GM12878 (cell line): Measurements from ENCODE around the gene USP15. TPM values are rescaled to one million over a fixed set of nuclear protein-coding genes. Genes with fewer than 3 reads are reported as not detected.

Source experiments
- ATAC-seq: fragments of 200-7000 bp; cut with Tn5 transposase; 3 replicates; pipeline ENCODE4 v1.9.1; 2020; ENCODE audit warnings: mild to moderate bottlenecking, moderate library complexity
- BruUV-seq: library from RNA; stranded (reverse); fragments of 400-500 nt; replicated peaks from 2 replicates; lab custom pipeline; 2021; lab: Mats Ljungman, UMichigan
- CTCF ChIA-PET: fragments of 300-600 bp; sonication (Branson Sonifier 250); formaldehyde crosslinking; extraction: SDS; loops from one replicate; lab custom pipeline; 2021; ENCODE audit warnings: inconsistent platforms; lab: Yijun Ruan, JAX
- POLR2A ChIA-PET: fragments of 350-600 bp; formaldehyde crosslinking; extraction: SDS; loops from one replicate; lab custom pipeline; 2021; ENCODE audit warnings: inconsistent platforms; lab: Charles Lee
- RAD21 ChIA-PET: fragments of 300-600 bp; sonication (Branson Sonifier 250); formaldehyde crosslinking; loops from one replicate; lab custom pipeline; 2023; ENCODE audit warnings: antibody characterized with exemption; ENCODE audit not compliant: unreplicated experiment; lab: Charles Lee
- SMC1A ChIA-PET: fragments of 300-600 bp; sonication (Branson Sonifier 250); formaldehyde crosslinking; loops from one replicate; lab custom pipeline; 2023; ENCODE audit not compliant: unreplicated experiment, uncharacterized antibody; lab: Charles Lee
- DNase-seq: peaks from one replicate; pipeline ENCODE4 v3.0.0-alpha.2; 2011; ENCODE audit warnings: low read depth, low spot score
- FAIRE-seq: peaks from 3 replicates; lab custom pipeline; 2011; peaks lifted over from hg19 to GRCh38; lab: Jason Lieb, UNC
- H2AFZ ChIP-seq: 2 replicates; pipeline ENCODE4 v1.6.0; 2011; ENCODE audit warnings: low read depth, low read length, control low read depth; ENCODE audit not compliant: control insufficient read depth
- H3K27ac ChIP-seq: 2 replicates; pipeline ENCODE4 v1.5.1; 2011; ENCODE audit warnings: control low read depth; ENCODE audit not compliant: control insufficient read depth, insufficient read depth
- H3K27me3 ChIP-seq, 2 experiments: replicated peaks in 1 of 2; 2 replicates each; pipeline versions ENCODE4 v1.6.0 to v1.6.1; 2011; ENCODE audit warnings: low read length in 1 of 2; ENCODE audit not compliant: control insufficient read depth in 2 of 2, insufficient read depth in 2 of 2
- H3K36me3 ChIP-seq, 2 experiments: 2 replicates each; pipeline ENCODE4 v1.5.1; 2011; ENCODE audit warnings: low read length in 1 of 2; ENCODE audit not compliant: control insufficient read depth in 2 of 2, insufficient read depth in 2 of 2
- H3K4me1 ChIP-seq: 2 replicates; pipeline ENCODE4 v1.6.1; 2011; ENCODE audit warnings: mild to moderate bottlenecking, low read length, moderate library complexity, mixed read lengths; ENCODE audit not compliant: control insufficient read depth, insufficient read depth
- H3K4me2 ChIP-seq: 2 replicates; pipeline ENCODE4 v1.6.0; 2011; ENCODE audit warnings: control low read depth; ENCODE audit not compliant: control insufficient read depth, insufficient read depth
- H3K4me3 ChIP-seq: fragments of 200-600 bp; sonication (generic); 2 replicates; pipeline ENCODE4 v1.5.1; 2016
- H3K79me2 ChIP-seq: 2 replicates; pipeline ENCODE4 v1.6.0; 2011; ENCODE audit warnings: low read length; ENCODE audit not compliant: control insufficient read depth, insufficient read depth
- H3K9ac ChIP-seq: 2 replicates; pipeline ENCODE4 v1.8.0; 2011; ENCODE audit warnings: low read length, control low read depth, mixed read lengths; ENCODE audit not compliant: control insufficient read depth, insufficient read depth
- H3K9me3 ChIP-seq: replicated peaks from 3 replicates; pipeline ENCODE4 v1.5.1; 2011; ENCODE audit warnings: mild to moderate bottlenecking, low read length; ENCODE audit not compliant: control insufficient read depth, insufficient read depth
- H4K20me1 ChIP-seq: 2 replicates; pipeline ENCODE4 v1.6.0; 2011; ENCODE audit not compliant: control insufficient read depth, insufficient read depth
- WGBS: methylation state at CpG from one replicate; pipeline ENCODE4 v1.1.6; 2016; ENCODE audit warnings: low lambda C conversion rate; ENCODE audit not compliant: insufficient replicate concordance, insufficient coverage; ENCODE audit errors: missing lambda C conversion rate; 5-methylcytosine and 5-hydroxymethylcytosine counted together
- in situ Hi-C: fragments of 300-500 bp; cut with MboI; formaldehyde crosslinking; loops from 9 replicates; pipeline ENCODE4 v1.14.3; 2018; ENCODE audit warnings: mixed read lengths
- intact Hi-C: fragments of 100-400 bp; cut with micrococcal nuclease; formaldehyde crosslinking; loops from one replicate; pipeline ENCODE4 v1.14.2; 2022; ENCODE audit not compliant: unreplicated experiment
- polyA plus RNA-seq, 11 experiments: library from polyadenylated mRNA; depleted of rRNA in 4 of 11; unstranded in 6 of 11; stranded (reverse) in 5 of 11; fragments of >200 nt; fragmentation: Nextera tagmentation in 4 of 11; fragmentation: Illumina TruSeq in 1 of 11; extraction: Ambion mirVana in 4 of 11; extraction: Trizol in 1 of 11; gene quantifications; 1 replicate in 1 of 11; 2 replicates in 10 of 11; pipeline versions ENCODE4 v1.2.1 to v1.2.3, GENCODE V29; 2011 to 2016; ENCODE audit warnings: inconsistent platforms in 2 of 11, missing spikeins in 2 of 11, low read depth in 1 of 11
- total RNA-seq, 4 experiments: library from RNA; depleted of rRNA in 3 of 4; stranded (reverse); fragments of >200 nt in 3 of 4; fragmentation: Illumina TruSeq in 1 of 4; extraction: Trizol in 1 of 4; gene quantifications; 2 replicates each; pipeline versions ENCODE4 v1.2.1 to v1.2.3, GENCODE V29; 2013 to 2021
- TF ChIP-seq, protein P1 (sequence below): fragments of 450-650 bp; IDR thresholded peaks from 2 replicates; pipeline ENCODE4 v1.6.1; 2016; ENCODE audit warnings: mild to moderate bottlenecking
- TF ChIP-seq, protein P2 (sequence below): IDR thresholded peaks from 2 replicates; pipeline ENCODE4 v1.6.1; 2011; ENCODE audit warnings: mild to moderate bottlenecking, low read depth, low read length, moderate library complexity; ENCODE audit not compliant: insufficient replicate concordance

The USP15 gene
- total and polyA plus RNA-seq, 10 of the 15 experiments (the other 5 are each of a cell fraction or from before 2014, with no cell fraction given) = 57.6 to 101 (median 90.2) TPM

DNA sequence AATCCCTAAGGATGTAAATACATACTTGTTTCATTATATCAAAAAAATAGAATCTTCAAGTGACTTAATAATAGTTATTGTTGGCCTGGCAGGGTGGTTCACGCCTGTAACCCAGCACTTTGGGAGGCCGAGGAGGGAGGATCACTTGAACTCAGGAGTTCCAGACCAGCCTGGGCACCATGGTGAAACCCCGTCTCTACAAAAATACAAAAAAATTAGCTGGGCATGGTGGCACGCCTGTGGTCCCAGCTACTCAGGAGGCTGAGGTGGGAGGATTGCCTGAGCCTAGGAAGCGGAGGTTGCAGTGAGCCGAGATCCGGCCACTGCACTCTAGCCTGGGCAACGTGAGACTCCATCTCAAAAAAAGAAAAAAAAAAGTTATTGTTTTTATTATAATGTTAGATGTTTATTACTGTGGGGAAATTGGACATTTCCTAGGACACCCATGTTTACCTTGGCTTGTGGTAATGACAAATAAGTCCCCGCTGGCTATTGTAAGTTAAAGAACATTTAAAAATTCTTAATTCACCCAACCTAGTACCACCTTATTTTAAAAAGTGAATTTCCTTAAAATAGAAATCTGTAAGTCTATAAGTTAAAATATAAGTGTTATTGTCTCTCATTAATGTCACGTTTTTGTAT lies 1.8 kb downstream of the USP15 start:
- TF ChIP-seq, protein P1, sequence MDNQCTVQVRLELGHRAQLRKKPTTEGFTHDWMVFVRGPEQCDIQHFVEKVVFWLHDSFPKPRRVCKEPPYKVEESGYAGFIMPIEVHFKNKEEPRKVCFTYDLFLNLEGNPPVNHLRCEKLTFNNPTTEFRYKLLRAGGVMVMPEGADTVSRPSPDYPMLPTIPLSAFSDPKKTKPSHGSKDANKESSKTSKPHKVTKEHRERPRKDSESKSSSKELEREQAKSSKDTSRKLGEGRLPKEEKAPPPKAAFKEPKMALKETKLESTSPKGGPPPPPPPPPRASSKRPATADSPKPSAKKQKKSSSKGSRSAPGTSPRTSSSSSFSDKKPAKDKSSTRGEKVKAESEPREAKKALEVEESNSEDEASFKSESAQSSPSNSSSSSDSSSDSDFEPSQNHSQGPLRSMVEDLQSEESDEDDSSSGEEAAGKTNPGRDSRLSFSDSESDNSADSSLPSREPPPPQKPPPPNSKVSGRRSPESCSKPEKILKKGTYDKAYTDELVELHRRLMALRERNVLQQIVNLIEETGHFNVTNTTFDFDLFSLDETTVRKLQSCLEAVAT = peak; percentile 53; the same call in 1 of the 2 replicates
- TF ChIP-seq, protein P2, sequence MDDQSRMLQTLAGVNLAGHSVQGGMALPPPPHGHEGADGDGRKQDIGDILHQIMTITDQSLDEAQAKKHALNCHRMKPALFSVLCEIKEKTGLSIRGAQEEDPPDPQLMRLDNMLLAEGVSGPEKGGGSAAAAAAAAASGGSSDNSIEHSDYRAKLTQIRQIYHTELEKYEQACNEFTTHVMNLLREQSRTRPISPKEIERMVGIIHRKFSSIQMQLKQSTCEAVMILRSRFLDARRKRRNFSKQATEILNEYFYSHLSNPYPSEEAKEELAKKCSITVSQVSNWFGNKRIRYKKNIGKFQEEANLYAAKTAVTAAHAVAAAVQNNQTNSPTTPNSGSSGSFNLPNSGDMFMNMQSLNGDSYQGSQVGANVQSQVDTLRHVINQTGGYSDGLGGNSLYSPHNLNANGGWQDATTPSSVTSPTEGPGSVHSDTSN = no peak
- CTCF ChIA-PET = no interaction called here
- ATAC-seq (no peak), DNase-seq (no peak), FAIRE-seq (no peak)
- H3K79me2 ChIP-seq = peaks cover 77% of the 10 kb centered on the region
- no TSS peak for BruUV-seq
- H3K36me3 ChIP-seq = no peaks in the 10 kb centered on the region
- no peaks in the 10 kb centered on the region for H3K9me3 ChIP-seq
- no peak overlapping the region for H2AFZ ChIP-seq
- H3K27ac ChIP-seq = peak overlapping the region; percentile 90
- H3K4me3 ChIP-seq = peak overlapping the region; percentile 99
- SMC1A ChIA-PET = interaction anchor here (0.7 kb wide), 1 partner anchor 86 kb away, joined by 3 read pairs; no protein-coding TSS in a partner anchor
- H3K9ac ChIP-seq = peak overlapping the region; percentile 92
- H3K4me1 ChIP-seq = peaks cover 16% of the 10 kb centered on the region
- peak overlapping the region; percentile 80 for H3K4me2 ChIP-seq
- intact Hi-C loops (loop anchor here (2.0 to 10.0 kb wide), 4 partner anchors 40 to 543 kb away; no protein-coding TSS in a partner anchor), in situ Hi-C loops (no loop called here)
- no peaks in the 10 kb centered on the region for H3K27me3 ChIP-seq
- RAD21 ChIA-PET = interaction anchor here (1.0 kb wide), 1 partner anchor 88 kb away, joined by 4 read pairs; no protein-coding TSS in a partner anchor
- H4K20me1 ChIP-seq = no peaks in the 10 kb centered on the region
- WGBS = 30% methylated on average over 10 of the region's 10 CpGs
- POLR2A ChIA-PET = interaction anchor here (1.1 kb wide), 1 partner anchor 12 kb away, joined by 3 read pairs; no protein-coding TSS in a partner anchor
